HEK293 (cell line): ENCODE results near the gene MTA3.
A peak's percentile ranks its signal among the peaks of the same experiment; 100 is the strongest.

Source experiments
- BCL11B ChIP-seq: fragments of 450-650 bp; formaldehyde crosslinking; IDR thresholded peaks from 2 replicates; pipeline ENCODE4 v1.5.1; 2016; ENCODE audit warnings: low read depth, missing biosample characterization, missing genetic modification characterization
- KLF10 ChIP-seq: fragments of 450-650 bp; IDR thresholded peaks from 2 replicates; pipeline ENCODE4 v1.5.1; 2018; ENCODE audit warnings: missing biosample characterization, mild to moderate bottlenecking, missing genetic modification characterization
- MZF1 ChIP-seq: fragments of 450-650 bp; formaldehyde crosslinking; IDR thresholded peaks from 2 replicates; pipeline ENCODE4 v1.5.1; 2017; ENCODE audit warnings: missing biosample characterization, missing genetic modification characterization, borderline replicate concordance
- PATZ1 ChIP-seq: fragments of 450-650 bp; formaldehyde crosslinking; IDR thresholded peaks from 2 replicates; pipeline ENCODE4 v1.5.1; 2016; ENCODE audit warnings: missing biosample characterization, missing genetic modification characterization
- PBX3 ChIP-seq: sonication (generic); formaldehyde crosslinking; IDR thresholded peaks from 2 replicates; pipeline ENCODE4 v1.8.1; 2022; ENCODE audit warnings: mild to moderate bottlenecking, moderate library complexity, missing genetic modification reagents
- SP3 ChIP-seq: fragments of 450-650 bp; formaldehyde crosslinking; IDR thresholded peaks from 2 replicates; pipeline ENCODE4 v1.5.1; 2016; ENCODE audit warnings: missing biosample characterization, missing genetic modification characterization
- ZBTB1 ChIP-seq: fragments of 450-650 bp; formaldehyde crosslinking; IDR thresholded peaks from 2 replicates; pipeline ENCODE4 v1.5.1; 2016; ENCODE audit warnings: missing biosample characterization, missing genetic modification characterization
- ZBTB6 ChIP-seq: fragments of 450-650 bp; formaldehyde crosslinking; IDR thresholded peaks from 2 replicates; pipeline ENCODE4 v1.5.1; 2017; ENCODE audit warnings: missing biosample characterization, missing genetic modification characterization
- ZEB2 ChIP-seq: fragments of 450-650 bp; formaldehyde crosslinking; IDR thresholded peaks from 2 replicates; pipeline ENCODE4 v1.5.1; 2016; ENCODE audit warnings: missing biosample characterization, missing genetic modification characterization
- ZIC2 ChIP-seq: fragments of 450-650 bp; formaldehyde crosslinking; IDR thresholded peaks from 2 replicates; pipeline ENCODE4 v1.5.1; 2016; ENCODE audit warnings: missing biosample characterization, missing genetic modification characterization
- ZNF184 ChIP-seq: fragments of 450-650 bp; IDR thresholded peaks from 2 replicates; pipeline ENCODE4 v1.5.1; 2018; ENCODE audit warnings: missing biosample characterization, mild to moderate bottlenecking, missing genetic modification characterization
- ZNF302 ChIP-seq: fragments of 450-650 bp; formaldehyde crosslinking; IDR thresholded peaks from 2 replicates; pipeline ENCODE4 v1.5.1; 2016; ENCODE audit warnings: missing biosample characterization, missing genetic modification characterization, low read depth
- ZNF362 ChIP-seq: fragments of 450-650 bp; formaldehyde crosslinking; IDR thresholded peaks from 2 replicates; pipeline ENCODE4 v1.5.1; 2016; ENCODE audit warnings: missing biosample characterization, missing genetic modification characterization
- ZNF404 ChIP-seq: fragments of 450-650 bp; formaldehyde crosslinking; IDR thresholded peaks from 2 replicates; pipeline ENCODE4 v1.5.1; 2017; ENCODE audit warnings: missing biosample characterization, missing genetic modification characterization
- ZNF600 ChIP-seq: fragments of 450-650 bp; formaldehyde crosslinking; IDR thresholded peaks from 2 replicates; pipeline ENCODE4 v1.5.1; 2016; ENCODE audit warnings: missing biosample characterization, missing genetic modification characterization
- ZNF626 ChIP-seq: fragments of 450-650 bp; sonication (Bioruptor Pico); formaldehyde crosslinking; IDR thresholded peaks from 2 replicates; pipeline ENCODE4 v1.5.1; 2018; ENCODE audit warnings: missing biosample characterization, missing genetic modification characterization, inconsistent platforms
- ZNF658 ChIP-seq: fragments of 450-650 bp; formaldehyde crosslinking; IDR thresholded peaks from 2 replicates; pipeline ENCODE4; 2016; ENCODE audit warnings: missing biosample characterization, missing genetic modification characterization
- ZNF660 ChIP-seq: fragments of 450-650 bp; IDR thresholded peaks from 2 replicates; pipeline ENCODE4 v1.5.1; 2018; ENCODE audit warnings: missing biosample characterization, mild to moderate bottlenecking, missing genetic modification characterization
- ZNF670 ChIP-seq: fragments of 450-650 bp; formaldehyde crosslinking; IDR thresholded peaks from 2 replicates; pipeline ENCODE4 v1.5.1; 2016; ENCODE audit warnings: missing biosample characterization, missing genetic modification characterization, low read depth
- ZNF776 ChIP-seq: fragments of 450-650 bp; formaldehyde crosslinking; IDR thresholded peaks from 2 replicates; pipeline ENCODE4 v1.5.0; 2017; ENCODE audit warnings: missing biosample characterization, missing genetic modification characterization, borderline replicate concordance
- TF ChIP-seq, protein P1 (sequence below): fragments of 450-650 bp; formaldehyde crosslinking; IDR thresholded peaks from 2 replicates; pipeline ENCODE4 v1.5.1; 2016; ENCODE audit warnings: missing biosample characterization, missing genetic modification characterization
- TF ChIP-seq, protein P2 (sequence below): fragments of 450-650 bp; formaldehyde crosslinking; IDR thresholded peaks from 2 replicates; pipeline ENCODE4 v1.5.1; 2016; ENCODE audit warnings: missing biosample characterization, missing genetic modification characterization
- TF ChIP-seq, protein P3 (sequence below): fragments of 450-650 bp; formaldehyde crosslinking; conservative IDR thresholded peaks from 2 replicates; pipeline ENCODE4 v1.5.1; 2016; ENCODE audit warnings: low read depth, missing biosample characterization, missing genetic modification characterization
- TF ChIP-seq, protein P4 (sequence below): fragments of 450-650 bp; formaldehyde crosslinking; IDR thresholded peaks from 2 replicates; pipeline ENCODE4 v1.5.1; 2016; ENCODE audit warnings: missing biosample characterization, missing genetic modification characterization

MTA3 gene

GRCh38 chr2:42567806-42568400, 529 bp upstream of the MTA3 start (continued):
- no peak for TF ChIP-seq ZNF658 (tag by site-specific recombination)
- no peak for TF ChIP-seq ZNF404 (tag by site-specific recombination)
- TF ChIP-seq ZBTB1 (tag by site-specific recombination), result no peak
- TF ChIP-seq, protein P1, sequence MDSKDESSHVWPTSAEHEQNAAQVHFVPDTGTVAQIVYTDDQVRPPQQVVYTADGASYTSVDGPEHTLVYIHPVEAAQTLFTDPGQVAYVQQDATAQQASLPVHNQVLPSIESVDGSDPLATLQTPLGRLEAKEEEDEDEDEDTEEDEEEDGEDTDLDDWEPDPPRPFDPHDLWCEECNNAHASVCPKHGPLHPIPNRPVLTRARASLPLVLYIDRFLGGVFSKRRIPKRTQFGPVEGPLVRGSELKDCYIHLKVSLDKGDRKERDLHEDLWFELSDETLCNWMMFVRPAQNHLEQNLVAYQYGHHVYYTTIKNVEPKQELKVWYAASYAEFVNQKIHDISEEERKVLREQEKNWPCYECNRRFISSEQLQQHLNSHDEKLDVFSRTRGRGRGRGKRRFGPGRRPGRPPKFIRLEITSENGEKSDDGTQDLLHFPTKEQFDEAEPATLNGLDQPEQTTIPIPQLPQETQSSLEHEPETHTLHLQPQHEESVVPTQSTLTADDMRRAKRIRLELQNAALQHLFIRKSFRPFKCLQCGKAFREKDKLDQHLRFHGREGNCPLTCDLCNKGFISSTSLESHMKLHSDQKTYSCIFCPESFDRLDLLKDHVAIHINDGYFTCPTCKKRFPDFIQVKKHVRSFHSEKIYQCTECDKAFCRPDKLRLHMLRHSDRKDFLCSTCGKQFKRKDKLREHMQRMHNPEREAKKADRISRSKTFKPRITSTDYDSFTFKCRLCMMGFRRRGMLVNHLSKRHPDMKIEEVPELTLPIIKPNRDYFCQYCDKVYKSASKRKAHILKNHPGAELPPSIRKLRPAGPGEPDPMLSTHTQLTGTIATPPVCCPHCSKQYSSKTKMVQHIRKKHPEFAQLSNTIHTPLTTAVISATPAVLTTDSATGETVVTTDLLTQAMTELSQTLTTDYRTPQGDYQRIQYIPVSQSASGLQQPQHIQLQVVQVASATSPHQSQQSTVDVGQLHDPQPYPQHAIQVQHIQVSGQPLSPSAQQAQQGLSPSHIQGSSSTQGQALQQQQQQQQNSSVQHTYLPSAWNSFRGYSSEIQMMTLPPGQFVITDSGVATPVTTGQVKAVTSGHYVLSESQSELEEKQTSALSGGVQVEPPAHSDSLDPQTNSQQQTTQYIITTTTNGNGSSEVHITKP (tag by site-specific recombination), result peak; percentile 36; the same call in 1 of the 2 replicates
- TF ChIP-seq, protein P2, sequence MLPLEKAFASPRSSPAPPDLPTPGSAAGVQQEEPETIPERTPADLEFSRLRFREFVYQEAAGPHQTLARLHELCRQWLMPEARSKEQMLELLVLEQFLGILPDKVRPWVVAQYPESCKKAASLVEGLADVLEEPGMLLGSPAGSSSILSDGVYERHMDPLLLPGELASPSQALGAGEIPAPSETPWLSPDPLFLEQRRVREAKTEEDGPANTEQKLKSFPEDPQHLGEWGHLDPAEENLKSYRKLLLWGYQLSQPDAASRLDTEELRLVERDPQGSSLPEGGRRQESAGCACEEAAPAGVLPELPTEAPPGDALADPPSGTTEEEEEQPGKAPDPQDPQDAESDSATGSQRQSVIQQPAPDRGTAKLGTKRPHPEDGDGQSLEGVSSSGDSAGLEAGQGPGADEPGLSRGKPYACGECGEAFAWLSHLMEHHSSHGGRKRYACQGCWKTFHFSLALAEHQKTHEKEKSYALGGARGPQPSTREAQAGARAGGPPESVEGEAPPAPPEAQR, result no peak
- no peak for TF ChIP-seq ZNF362 (tag by site-specific recombination)
- TF ChIP-seq KLF10 (tag by site-specific recombination), result no peak
- no peak for TF ChIP-seq ZNF302 (tag by site-specific recombination)
- TF ChIP-seq ZNF670, result no peak
- TF ChIP-seq ZIC2 (tag by site-specific recombination), result peak; percentile 85
- TF ChIP-seq, protein P3, sequence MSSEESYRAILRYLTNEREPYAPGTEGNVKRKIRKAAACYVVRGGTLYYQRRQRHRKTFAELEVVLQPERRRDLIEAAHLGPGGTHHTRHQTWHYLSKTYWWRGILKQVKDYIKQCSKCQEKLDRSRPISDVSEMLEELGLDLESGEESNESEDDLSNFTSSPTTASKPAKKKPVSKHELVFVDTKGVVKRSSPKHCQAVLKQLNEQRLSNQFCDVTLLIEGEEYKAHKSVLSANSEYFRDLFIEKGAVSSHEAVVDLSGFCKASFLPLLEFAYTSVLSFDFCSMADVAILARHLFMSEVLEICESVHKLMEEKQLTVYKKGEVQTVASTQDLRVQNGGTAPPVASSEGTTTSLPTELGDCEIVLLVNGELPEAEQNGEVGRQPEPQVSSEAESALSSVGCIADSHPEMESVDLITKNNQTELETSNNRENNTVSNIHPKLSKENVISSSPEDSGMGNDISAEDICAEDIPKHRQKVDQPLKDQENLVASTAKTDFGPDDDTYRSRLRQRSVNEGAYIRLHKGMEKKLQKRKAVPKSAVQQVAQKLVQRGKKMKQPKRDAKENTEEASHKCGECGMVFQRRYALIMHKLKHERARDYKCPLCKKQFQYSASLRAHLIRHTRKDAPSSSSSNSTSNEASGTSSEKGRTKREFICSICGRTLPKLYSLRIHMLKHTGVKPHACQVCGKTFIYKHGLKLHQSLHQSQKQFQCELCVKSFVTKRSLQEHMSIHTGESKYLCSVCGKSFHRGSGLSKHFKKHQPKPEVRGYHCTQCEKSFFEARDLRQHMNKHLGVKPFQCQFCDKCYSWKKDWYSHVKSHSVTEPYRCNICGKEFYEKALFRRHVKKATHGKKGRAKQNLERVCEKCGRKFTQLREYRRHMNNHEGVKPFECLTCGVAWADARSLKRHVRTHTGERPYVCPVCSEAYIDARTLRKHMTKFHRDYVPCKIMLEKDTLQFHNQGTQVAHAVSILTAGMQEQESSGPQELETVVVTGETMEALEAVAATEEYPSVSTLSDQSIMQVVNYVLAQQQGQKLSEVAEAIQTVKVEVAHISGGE, result no peak
- TF ChIP-seq, protein P4, sequence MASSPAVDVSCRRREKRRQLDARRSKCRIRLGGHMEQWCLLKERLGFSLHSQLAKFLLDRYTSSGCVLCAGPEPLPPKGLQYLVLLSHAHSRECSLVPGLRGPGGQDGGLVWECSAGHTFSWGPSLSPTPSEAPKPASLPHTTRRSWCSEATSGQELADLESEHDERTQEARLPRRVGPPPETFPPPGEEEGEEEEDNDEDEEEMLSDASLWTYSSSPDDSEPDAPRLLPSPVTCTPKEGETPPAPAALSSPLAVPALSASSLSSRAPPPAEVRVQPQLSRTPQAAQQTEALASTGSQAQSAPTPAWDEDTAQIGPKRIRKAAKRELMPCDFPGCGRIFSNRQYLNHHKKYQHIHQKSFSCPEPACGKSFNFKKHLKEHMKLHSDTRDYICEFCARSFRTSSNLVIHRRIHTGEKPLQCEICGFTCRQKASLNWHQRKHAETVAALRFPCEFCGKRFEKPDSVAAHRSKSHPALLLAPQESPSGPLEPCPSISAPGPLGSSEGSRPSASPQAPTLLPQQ (tag by site-specific recombination), result no peak
- no peak for TF ChIP-seq ZNF600 (tag by site-specific recombination)
- TF ChIP-seq ZNF626, result no peak
- no peak for TF ChIP-seq SP3 (tag by site-specific recombination)
- no peak for TF ChIP-seq ZNF184 (tag by site-specific recombination)
- no peak for TF ChIP-seq PBX3
- no peak for TF ChIP-seq ZNF660
- TF ChIP-seq PATZ1, result peak; percentile 52; the same call in 1 of the 2 replicates
- TF ChIP-seq ZBTB6 (tag by site-specific recombination), result peak; percentile 79
- 0 out of 2 replicates have a peak, but pooled peaks have one; percentile 21 for TF ChIP-seq ZEB2 (tag by site-specific recombination)
- no peak for TF ChIP-seq BCL11B (tag by site-specific recombination)
- TF ChIP-seq ZNF776 (tag by site-specific recombination), result no peak
- TF ChIP-seq MZF1, result no peak
